HEK293 (cell line): ENCODE data around the gene DCST2.

Experiments used
- GFI1B ChIP-seq: fragments of 450-650 bp; formaldehyde crosslinking; IDR thresholded peaks from 2 replicates; pipeline ENCODE4 v1.5.1; 2016; ENCODE audit warnings: missing biosample characterization, missing genetic modification characterization
- GLI4 ChIP-seq: fragments of 450-650 bp; formaldehyde crosslinking; IDR thresholded peaks from 2 replicates; pipeline ENCODE4 v1.5.1; 2016; ENCODE audit warnings: missing biosample characterization, missing genetic modification characterization
- IKZF3 ChIP-seq: fragments of 450-650 bp; IDR thresholded peaks from 2 replicates; pipeline ENCODE4 v1.5.0; 2018; ENCODE audit warnings: missing biosample characterization, mild to moderate bottlenecking, missing genetic modification characterization, moderate library complexity
- MYNN ChIP-seq: fragments of 450-650 bp; formaldehyde crosslinking; IDR thresholded peaks from 2 replicates; pipeline ENCODE4 v1.5.1; 2016; ENCODE audit warnings: missing biosample characterization, missing genetic modification characterization, borderline replicate concordance
- SP7 ChIP-seq: fragments of 450-650 bp; formaldehyde crosslinking; IDR thresholded peaks from 2 replicates; pipeline ENCODE4 v1.5.1; 2016; ENCODE audit warnings: missing biosample characterization, missing genetic modification characterization
- TCF7L2 ChIP-seq: IDR thresholded peaks from 2 replicates; pipeline ENCODE4 v1.6.1; 2011; ENCODE audit warnings: low read depth, mild to moderate bottlenecking, inconsistent platforms, low read length, moderate library complexity, borderline replicate concordance
- YY1 ChIP-seq: fragments of 450-650 bp; formaldehyde crosslinking; IDR thresholded peaks from 2 replicates; pipeline ENCODE4 v1.5.1; 2018; ENCODE audit warnings: missing biosample characterization, missing genetic modification characterization
- YY2 ChIP-seq: fragments of 450-650 bp; formaldehyde crosslinking; IDR thresholded peaks from 2 replicates; pipeline ENCODE4 v1.5.1; 2016; ENCODE audit warnings: missing biosample characterization, missing genetic modification characterization
- ZBTB21 ChIP-seq: fragments of 450-650 bp; formaldehyde crosslinking; IDR thresholded peaks from 2 replicates; pipeline ENCODE4 v1.5.1; 2017; ENCODE audit warnings: missing biosample characterization, missing genetic modification characterization
- ZBTB48 ChIP-seq: fragments of 450-650 bp; formaldehyde crosslinking; IDR thresholded peaks from 2 replicates; pipeline ENCODE4 v1.5.1; 2016; ENCODE audit warnings: missing biosample characterization, missing genetic modification characterization
- ZNF112 ChIP-seq: fragments of 450-650 bp; formaldehyde crosslinking; IDR thresholded peaks from 2 replicates; pipeline ENCODE4 v1.5.0; 2017; ENCODE audit warnings: missing biosample characterization, missing genetic modification characterization
- ZNF138 ChIP-seq: fragments of 450-650 bp; formaldehyde crosslinking; IDR thresholded peaks from 2 replicates; pipeline ENCODE4 v1.5.1; 2016; ENCODE audit warnings: missing biosample characterization, missing genetic modification characterization, borderline replicate concordance
- ZNF157 ChIP-seq: fragments of 450-650 bp; formaldehyde crosslinking; IDR thresholded peaks from 2 replicates; pipeline ENCODE4 v1.5.1; 2016; ENCODE audit warnings: missing biosample characterization, missing genetic modification characterization
- ZNF239 ChIP-seq: fragments of 450-650 bp; formaldehyde crosslinking; IDR thresholded peaks from 2 replicates; pipeline ENCODE4 v1.5.1; 2016; ENCODE audit warnings: missing biosample characterization, missing genetic modification characterization
- ZNF311 ChIP-seq: fragments of 450-650 bp; formaldehyde crosslinking; IDR thresholded peaks from 2 replicates; pipeline ENCODE4 v1.5.1; 2017; ENCODE audit warnings: missing biosample characterization, missing genetic modification characterization, borderline replicate concordance
- ZNF350 ChIP-seq: fragments of 450-650 bp; formaldehyde crosslinking; IDR thresholded peaks from 2 replicates; pipeline ENCODE4 v1.5.0; 2017; ENCODE audit warnings: missing biosample characterization, mild to moderate bottlenecking, missing genetic modification characterization
- ZNF416 ChIP-seq: fragments of 450-650 bp; formaldehyde crosslinking; IDR thresholded peaks from 2 replicates; pipeline ENCODE4 v1.5.1; 2016; ENCODE audit warnings: missing biosample characterization, missing genetic modification characterization
- ZNF426 ChIP-seq: fragments of 450-650 bp; formaldehyde crosslinking; IDR thresholded peaks from 2 replicates; pipeline ENCODE4 v1.5.1; 2017; ENCODE audit warnings: missing biosample characterization, missing genetic modification characterization, mild to moderate bottlenecking, inconsistent platforms, moderate library complexity
- ZNF521 ChIP-seq: fragments of 450-650 bp; formaldehyde crosslinking; IDR thresholded peaks from 2 replicates; pipeline ENCODE4 v1.5.1; 2017; ENCODE audit warnings: missing biosample characterization, mild to moderate bottlenecking, missing genetic modification characterization
- ZNF600 ChIP-seq: fragments of 450-650 bp; formaldehyde crosslinking; IDR thresholded peaks from 2 replicates; pipeline ENCODE4 v1.5.1; 2016; ENCODE audit warnings: missing biosample characterization, missing genetic modification characterization
- TF ChIP-seq, protein P1 (sequence below): fragments of 450-650 bp; formaldehyde crosslinking; IDR thresholded peaks from 2 replicates; pipeline ENCODE4 v1.5.1; 2016; ENCODE audit warnings: missing biosample characterization, missing genetic modification characterization
- TF ChIP-seq, protein P2 (sequence below): fragments of 450-650 bp; formaldehyde crosslinking; IDR thresholded peaks from 2 replicates; pipeline ENCODE4 v1.5.1; 2016; ENCODE audit warnings: missing biosample characterization, missing genetic modification characterization
- TF ChIP-seq, protein P3 (sequence below): fragments of 450-650 bp; formaldehyde crosslinking; IDR thresholded peaks from 2 replicates; pipeline ENCODE4 v1.5.1; 2016; ENCODE audit warnings: missing biosample characterization, missing genetic modification characterization
- TF ChIP-seq, protein P4 (sequence below): fragments of 450-650 bp; formaldehyde crosslinking; IDR thresholded peaks from 2 replicates; pipeline ENCODE4 v1.5.1; 2016; ENCODE audit warnings: missing biosample characterization, missing genetic modification characterization, low read depth
- TF ChIP-seq, protein P5 (sequence below): fragments of 450-650 bp; formaldehyde crosslinking; IDR thresholded peaks from 2 replicates; pipeline ENCODE4 v1.5.0; 2017; ENCODE audit warnings: missing biosample characterization, missing genetic modification characterization, borderline replicate concordance
- TF ChIP-seq, protein P6 (sequence below): fragments of 450-650 bp; formaldehyde crosslinking; IDR thresholded peaks from 2 replicates; pipeline ENCODE4 v1.5.1; 2016; ENCODE audit warnings: missing biosample characterization, missing genetic modification characterization, borderline replicate concordance

DCST2 gene

DNA sequence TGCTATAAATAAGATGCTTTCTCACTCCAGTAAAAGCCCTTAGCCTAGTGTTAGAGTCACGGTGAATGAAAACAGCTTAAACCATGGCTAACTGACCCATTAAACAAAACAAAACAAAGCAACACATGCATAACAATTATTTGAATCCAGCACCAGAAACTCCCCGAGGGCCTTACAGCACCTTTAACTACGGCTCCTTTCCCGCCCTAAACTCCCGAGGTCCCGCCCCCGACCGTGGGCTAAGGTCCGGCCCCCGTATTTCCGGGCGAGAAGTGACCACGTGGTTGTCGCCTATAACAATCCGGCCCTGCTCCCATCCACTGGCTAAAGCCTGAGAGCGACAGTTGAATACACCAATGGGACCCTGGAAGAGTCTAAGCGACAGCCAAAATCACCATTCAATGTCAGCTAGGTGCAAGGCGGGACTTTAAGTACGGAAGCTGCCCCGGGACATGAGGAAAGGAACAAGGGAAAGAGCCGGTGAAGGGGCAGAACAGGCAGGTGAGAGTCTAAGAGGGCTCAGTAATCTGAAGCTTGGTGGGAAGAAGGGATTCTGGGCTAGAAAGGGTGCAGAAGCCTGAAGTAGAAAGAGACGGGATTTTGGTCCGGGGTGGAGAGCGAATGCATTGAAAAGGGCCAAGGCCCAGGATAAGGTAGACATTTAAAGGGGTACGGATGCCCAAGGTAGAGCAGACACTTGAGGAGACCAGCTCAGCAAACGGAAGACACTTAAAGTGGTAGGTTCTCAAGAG, 50.5 kb downstream of the DCST2 start, which contains the start of gene FLAD1 (continued):
- no peak for TF ChIP-seq ZNF426 (tag by site-specific recombination)
- no peak for TF ChIP-seq ZNF350
- TF ChIP-seq, protein P1, sequence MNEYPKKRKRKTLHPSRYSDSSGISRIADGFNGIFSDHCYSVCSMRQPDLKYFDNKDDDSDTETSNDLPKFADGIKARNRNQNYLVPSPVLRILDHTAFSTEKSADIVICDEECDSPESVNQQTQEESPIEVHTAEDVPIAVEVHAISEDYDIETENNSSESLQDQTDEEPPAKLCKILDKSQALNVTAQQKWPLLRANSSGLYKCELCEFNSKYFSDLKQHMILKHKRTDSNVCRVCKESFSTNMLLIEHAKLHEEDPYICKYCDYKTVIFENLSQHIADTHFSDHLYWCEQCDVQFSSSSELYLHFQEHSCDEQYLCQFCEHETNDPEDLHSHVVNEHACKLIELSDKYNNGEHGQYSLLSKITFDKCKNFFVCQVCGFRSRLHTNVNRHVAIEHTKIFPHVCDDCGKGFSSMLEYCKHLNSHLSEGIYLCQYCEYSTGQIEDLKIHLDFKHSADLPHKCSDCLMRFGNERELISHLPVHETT (tag by site-specific recombination) = peak; percentile 50; the same call in 1 of the 2 replicates
- TF ChIP-seq ZNF600 (tag by site-specific recombination) = peak; percentile 95
- TF ChIP-seq, protein P2, sequence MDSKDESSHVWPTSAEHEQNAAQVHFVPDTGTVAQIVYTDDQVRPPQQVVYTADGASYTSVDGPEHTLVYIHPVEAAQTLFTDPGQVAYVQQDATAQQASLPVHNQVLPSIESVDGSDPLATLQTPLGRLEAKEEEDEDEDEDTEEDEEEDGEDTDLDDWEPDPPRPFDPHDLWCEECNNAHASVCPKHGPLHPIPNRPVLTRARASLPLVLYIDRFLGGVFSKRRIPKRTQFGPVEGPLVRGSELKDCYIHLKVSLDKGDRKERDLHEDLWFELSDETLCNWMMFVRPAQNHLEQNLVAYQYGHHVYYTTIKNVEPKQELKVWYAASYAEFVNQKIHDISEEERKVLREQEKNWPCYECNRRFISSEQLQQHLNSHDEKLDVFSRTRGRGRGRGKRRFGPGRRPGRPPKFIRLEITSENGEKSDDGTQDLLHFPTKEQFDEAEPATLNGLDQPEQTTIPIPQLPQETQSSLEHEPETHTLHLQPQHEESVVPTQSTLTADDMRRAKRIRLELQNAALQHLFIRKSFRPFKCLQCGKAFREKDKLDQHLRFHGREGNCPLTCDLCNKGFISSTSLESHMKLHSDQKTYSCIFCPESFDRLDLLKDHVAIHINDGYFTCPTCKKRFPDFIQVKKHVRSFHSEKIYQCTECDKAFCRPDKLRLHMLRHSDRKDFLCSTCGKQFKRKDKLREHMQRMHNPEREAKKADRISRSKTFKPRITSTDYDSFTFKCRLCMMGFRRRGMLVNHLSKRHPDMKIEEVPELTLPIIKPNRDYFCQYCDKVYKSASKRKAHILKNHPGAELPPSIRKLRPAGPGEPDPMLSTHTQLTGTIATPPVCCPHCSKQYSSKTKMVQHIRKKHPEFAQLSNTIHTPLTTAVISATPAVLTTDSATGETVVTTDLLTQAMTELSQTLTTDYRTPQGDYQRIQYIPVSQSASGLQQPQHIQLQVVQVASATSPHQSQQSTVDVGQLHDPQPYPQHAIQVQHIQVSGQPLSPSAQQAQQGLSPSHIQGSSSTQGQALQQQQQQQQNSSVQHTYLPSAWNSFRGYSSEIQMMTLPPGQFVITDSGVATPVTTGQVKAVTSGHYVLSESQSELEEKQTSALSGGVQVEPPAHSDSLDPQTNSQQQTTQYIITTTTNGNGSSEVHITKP (tag by site-specific recombination) = 0 out of 2 replicates have a peak, but pooled peaks have one; percentile 60
- TF ChIP-seq ZNF239 = no peak
- TF ChIP-seq ZNF416 (tag by site-specific recombination) = no peak
- TF ChIP-seq, protein P3, sequence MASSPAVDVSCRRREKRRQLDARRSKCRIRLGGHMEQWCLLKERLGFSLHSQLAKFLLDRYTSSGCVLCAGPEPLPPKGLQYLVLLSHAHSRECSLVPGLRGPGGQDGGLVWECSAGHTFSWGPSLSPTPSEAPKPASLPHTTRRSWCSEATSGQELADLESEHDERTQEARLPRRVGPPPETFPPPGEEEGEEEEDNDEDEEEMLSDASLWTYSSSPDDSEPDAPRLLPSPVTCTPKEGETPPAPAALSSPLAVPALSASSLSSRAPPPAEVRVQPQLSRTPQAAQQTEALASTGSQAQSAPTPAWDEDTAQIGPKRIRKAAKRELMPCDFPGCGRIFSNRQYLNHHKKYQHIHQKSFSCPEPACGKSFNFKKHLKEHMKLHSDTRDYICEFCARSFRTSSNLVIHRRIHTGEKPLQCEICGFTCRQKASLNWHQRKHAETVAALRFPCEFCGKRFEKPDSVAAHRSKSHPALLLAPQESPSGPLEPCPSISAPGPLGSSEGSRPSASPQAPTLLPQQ (tag by site-specific recombination) = peak; percentile 61
- no peak for TF ChIP-seq ZNF521 (tag by site-specific recombination)
- TF ChIP-seq, protein P4, sequence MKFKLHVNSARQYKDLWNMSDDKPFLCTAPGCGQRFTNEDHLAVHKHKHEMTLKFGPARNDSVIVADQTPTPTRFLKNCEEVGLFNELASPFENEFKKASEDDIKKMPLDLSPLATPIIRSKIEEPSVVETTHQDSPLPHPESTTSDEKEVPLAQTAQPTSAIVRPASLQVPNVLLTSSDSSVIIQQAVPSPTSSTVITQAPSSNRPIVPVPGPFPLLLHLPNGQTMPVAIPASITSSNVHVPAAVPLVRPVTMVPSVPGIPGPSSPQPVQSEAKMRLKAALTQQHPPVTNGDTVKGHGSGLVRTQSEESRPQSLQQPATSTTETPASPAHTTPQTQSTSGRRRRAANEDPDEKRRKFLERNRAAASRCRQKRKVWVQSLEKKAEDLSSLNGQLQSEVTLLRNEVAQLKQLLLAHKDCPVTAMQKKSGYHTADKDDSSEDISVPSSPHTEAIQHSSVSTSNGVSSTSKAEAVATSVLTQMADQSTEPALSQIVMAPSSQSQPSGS (tag by site-specific recombination) = no peak
- TF ChIP-seq, protein P5, sequence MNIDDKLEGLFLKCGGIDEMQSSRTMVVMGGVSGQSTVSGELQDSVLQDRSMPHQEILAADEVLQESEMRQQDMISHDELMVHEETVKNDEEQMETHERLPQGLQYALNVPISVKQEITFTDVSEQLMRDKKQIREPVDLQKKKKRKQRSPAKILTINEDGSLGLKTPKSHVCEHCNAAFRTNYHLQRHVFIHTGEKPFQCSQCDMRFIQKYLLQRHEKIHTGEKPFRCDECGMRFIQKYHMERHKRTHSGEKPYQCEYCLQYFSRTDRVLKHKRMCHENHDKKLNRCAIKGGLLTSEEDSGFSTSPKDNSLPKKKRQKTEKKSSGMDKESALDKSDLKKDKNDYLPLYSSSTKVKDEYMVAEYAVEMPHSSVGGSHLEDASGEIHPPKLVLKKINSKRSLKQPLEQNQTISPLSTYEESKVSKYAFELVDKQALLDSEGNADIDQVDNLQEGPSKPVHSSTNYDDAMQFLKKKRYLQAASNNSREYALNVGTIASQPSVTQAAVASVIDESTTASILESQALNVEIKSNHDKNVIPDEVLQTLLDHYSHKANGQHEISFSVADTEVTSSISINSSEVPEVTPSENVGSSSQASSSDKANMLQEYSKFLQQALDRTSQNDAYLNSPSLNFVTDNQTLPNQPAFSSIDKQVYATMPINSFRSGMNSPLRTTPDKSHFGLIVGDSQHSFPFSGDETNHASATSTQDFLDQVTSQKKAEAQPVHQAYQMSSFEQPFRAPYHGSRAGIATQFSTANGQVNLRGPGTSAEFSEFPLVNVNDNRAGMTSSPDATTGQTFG (tag by site-specific recombination) = no peak
- no peak for TF ChIP-seq ZNF112
- TF ChIP-seq ZNF157 (tag by site-specific recombination) = no peak
- TF ChIP-seq, protein P6, sequence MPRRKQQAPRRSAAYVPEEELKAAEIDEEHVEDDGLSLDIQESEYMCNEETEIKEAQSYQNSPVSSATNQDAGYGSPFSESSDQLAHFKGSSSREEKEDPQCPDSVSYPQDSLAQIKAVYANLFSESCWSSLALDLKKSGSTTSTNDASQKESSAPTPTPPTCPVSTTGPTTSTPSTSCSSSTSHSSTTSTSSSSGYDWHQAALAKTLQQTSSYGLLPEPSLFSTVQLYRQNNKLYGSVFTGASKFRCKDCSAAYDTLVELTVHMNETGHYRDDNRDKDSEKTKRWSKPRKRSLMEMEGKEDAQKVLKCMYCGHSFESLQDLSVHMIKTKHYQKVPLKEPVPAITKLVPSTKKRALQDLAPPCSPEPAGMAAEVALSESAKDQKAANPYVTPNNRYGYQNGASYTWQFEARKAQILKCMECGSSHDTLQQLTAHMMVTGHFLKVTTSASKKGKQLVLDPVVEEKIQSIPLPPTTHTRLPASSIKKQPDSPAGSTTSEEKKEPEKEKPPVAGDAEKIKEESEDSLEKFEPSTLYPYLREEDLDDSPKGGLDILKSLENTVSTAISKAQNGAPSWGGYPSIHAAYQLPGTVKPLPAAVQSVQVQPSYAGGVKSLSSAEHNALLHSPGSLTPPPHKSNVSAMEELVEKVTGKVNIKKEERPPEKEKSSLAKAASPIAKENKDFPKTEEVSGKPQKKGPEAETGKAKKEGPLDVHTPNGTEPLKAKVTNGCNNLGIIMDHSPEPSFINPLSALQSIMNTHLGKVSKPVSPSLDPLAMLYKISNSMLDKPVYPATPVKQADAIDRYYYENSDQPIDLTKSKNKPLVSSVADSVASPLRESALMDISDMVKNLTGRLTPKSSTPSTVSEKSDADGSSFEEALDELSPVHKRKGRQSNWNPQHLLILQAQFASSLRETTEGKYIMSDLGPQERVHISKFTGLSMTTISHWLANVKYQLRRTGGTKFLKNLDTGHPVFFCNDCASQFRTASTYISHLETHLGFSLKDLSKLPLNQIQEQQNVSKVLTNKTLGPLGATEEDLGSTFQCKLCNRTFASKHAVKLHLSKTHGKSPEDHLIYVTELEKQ (tag by site-specific recombination) = no peak
- TF ChIP-seq ZBTB48 (tag by site-specific recombination) = no peak
- TF ChIP-seq YY1 = no peak
- no peak for TF ChIP-seq GFI1B (tag by site-specific recombination)
- TF ChIP-seq ZNF138 (tag by site-specific recombination) = no peak
- no peak for TF ChIP-seq YY2 (tag by site-specific recombination)
- TF ChIP-seq SP7 (tag by site-specific recombination) = peak; percentile 66
- no peak for TF ChIP-seq IKZF3
- TF ChIP-seq TCF7L2 = no peak
- TF ChIP-seq GLI4 (tag by site-specific recombination) = no peak
- no peak for TF ChIP-seq MYNN (tag by site-specific recombination)
- TF ChIP-seq ZBTB21 (tag by site-specific recombination) = no peak
- no peak for TF ChIP-seq ZNF311 (tag by site-specific recombination)
